GM12864 (cell line): ENCODE data around the gene PHF23.

Experiments
- DNase-seq: peaks from one replicate; pipeline ENCODE4 v3.0.0-alpha.2; 2011; ENCODE audit warnings: low read depth
- H3K4me3 ChIP-seq: 2 replicates; pipeline ENCODE4 v1.5.1; 2011; ENCODE audit warnings: mild to moderate bottlenecking, low read depth, low read length, control low read depth
- TF ChIP-seq, protein P1 (sequence below): IDR thresholded peaks from 2 replicates; pipeline ENCODE4 v1.5.1; 2011; ENCODE audit warnings: low read depth, mild to moderate bottlenecking, moderate library complexity, low read length, control low read depth, inconsistent platforms; ENCODE audit errors: missing control alignments

Gene PHF23

DNA sequence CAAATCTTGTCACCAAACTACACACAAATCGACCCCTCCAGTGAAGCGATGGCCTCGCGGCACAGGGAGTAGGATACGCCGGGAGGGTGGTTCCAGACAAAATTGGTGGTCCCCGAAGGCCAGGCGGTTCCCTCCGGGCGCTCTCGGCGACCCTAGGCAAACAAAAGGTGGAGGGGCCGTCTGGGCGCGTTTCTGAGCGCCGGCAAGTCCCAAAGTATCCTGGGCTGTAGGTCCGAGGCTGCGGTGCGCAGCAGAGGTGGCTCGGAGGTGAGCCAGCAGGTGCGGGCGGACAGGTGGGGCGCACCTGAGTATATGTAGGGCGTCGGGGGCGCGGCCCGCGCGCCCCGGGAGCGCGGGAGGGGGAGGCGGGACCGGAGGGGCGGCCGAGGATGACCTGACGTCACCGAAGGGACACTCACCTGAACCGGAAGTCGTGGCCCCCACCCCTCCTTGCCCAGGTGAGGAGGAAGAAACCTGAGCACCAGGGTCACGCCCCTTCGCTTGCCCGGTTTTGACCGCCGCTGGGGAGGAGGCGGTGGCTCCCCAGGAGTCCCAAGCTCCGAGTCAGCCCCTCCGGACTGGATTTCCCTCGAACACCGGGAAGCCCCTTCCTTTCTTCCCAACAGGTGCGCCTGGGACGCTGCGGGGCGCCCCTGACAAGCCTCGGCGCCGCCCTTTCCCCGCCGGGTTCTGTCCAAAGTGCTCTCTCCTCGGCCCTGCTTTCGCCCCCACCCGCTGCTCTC lies 23.1 kb upstream of the PHF23 start, which contains the start of gene CLDN7:
TSS of gene CLDN7 (minus strand) at position 287 of the 743 bp plus-strand sequence. CDS start 435 bp downstream, outside the sequence.
- DNase-seq = no peak
- H3K4me3 ChIP-seq = peak within 1 kb of the TSS; percentile 34
- TF ChIP-seq, protein P1, sequence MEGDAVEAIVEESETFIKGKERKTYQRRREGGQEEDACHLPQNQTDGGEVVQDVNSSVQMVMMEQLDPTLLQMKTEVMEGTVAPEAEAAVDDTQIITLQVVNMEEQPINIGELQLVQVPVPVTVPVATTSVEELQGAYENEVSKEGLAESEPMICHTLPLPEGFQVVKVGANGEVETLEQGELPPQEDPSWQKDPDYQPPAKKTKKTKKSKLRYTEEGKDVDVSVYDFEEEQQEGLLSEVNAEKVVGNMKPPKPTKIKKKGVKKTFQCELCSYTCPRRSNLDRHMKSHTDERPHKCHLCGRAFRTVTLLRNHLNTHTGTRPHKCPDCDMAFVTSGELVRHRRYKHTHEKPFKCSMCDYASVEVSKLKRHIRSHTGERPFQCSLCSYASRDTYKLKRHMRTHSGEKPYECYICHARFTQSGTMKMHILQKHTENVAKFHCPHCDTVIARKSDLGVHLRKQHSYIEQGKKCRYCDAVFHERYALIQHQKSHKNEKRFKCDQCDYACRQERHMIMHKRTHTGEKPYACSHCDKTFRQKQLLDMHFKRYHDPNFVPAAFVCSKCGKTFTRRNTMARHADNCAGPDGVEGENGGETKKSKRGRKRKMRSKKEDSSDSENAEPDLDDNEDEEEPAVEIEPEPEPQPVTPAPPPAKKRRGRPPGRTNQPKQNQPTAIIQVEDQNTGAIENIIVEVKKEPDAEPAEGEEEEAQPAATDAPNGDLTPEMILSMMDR = no peak

DNA sequence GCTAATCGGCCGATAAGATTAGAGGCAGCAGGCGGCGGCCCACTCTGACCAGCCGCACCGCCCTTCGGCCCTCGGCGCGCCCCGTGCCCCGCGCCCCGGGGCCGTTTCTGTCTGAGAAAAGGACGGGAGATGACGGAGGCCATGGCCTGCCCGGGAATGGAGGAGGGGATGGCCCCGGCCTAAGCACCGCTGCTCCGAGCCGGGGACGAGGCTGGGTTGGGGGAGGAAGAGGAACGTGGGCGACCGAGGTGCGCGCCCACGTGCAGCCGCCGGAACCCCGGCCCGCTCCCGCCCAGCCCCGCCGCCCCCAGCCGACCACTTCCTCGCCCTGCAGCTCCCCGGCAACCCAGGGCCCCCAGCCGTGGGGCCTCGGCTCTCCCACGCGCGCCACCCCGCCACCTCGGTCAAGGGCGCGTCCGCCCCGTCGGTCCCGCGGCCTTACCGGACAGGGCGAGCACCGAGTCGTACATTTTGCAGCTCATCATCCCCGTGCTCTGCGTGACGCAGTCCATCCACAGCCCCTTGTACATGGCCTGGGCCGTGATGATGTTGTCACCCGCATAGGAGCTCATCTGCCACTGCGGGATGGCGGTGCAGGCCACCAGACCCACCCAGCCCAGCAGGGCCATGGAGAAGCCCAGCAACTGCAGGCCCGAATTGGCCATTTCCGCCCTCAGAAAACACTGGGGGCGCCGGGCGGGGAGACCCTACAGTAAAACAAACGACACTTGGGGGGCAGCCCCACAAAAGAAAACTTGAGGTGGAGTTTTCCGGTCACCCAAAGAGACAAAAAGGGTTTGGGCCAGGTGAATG lies 22.3 kb upstream of the PHF23 start:
- TF ChIP-seq, protein P1 = no peak
- H3K4me3 ChIP-seq = peak overlapping the region; percentile 34
- DNase-seq = no peak

DNA sequence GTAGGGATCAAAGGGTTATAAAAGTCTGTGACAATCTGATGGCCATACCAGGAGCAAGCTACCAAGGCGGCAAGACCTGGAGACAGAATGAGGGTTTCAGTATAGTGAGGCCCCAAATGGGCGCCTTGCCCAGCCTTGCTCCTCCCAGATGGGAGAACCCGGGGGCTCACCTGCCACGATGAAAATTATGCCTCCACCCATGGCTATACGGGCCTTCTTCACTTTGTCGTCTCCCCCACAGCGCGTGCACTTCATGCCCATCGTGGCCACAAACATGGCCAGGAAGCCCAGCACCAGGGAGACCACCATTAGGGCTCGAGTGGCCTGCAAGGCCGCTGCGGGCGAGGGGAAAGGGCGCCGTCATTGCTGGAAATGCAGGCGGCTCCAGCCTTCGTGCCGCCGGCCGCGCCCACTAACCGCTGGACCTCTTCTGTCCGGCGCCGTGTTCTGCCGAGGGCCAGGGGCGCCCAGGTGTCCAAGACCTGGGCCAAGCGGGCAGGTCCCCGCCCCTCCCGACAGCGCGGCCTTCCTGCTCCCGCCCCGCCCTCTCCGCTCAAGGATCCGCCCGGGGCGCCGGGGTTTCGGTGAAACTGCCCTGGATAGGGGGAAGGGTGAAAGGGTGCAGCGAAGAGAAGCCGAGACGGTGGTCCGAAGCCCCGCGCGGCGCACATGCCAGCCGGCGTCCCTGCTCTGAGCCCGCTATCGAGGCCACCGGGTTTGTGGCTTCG lies 21.6 kb upstream of the PHF23 start:
- no peak for DNase-seq
- H3K4me3 ChIP-seq = peak overlapping the region; percentile 34
- TF ChIP-seq, protein P1 = no peak

DNA sequence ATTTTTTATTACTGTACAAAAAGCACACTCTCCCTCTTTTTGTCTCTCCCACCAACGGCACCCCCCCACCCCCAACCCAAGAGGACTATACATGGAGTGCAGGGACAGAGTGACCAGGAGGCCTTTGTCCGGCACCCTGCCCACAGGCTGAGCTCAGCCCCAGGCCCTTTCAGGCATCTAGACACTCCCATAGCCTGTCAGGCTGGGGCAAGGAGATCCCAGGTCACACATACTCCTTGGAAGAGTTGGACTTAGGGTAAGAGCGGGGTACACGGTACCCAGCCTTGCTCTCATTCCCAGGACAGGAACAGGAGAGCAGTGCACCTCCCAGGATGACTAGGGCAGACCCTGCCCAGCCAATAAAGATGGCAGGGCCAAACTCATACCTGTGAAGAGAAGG lies 20.9 kb upstream of the PHF23 start:
- TF ChIP-seq, protein P1 = no peak
- no peak overlapping the region for H3K4me3 ChIP-seq
- no peak for DNase-seq

DNA sequence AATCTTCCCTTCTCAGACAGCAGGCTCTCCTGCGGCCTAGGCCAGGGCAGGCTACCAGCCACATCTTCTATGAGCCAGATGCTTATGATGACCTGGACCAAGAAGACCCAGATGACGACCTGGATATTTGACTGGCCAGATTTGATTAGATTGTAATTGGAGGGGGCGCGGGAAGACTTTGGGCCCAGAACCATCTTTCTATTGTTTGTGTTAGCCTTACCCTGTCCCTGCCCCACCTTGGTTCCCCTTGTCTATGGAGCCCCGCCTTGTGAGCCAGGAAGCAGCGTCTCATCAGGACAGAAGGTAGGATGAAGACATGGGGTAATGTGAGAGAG lies 20.3 kb upstream of the PHF23 start:
- no peak overlapping the region for H3K4me3 ChIP-seq
- TF ChIP-seq, protein P1 = no peak

DNA sequence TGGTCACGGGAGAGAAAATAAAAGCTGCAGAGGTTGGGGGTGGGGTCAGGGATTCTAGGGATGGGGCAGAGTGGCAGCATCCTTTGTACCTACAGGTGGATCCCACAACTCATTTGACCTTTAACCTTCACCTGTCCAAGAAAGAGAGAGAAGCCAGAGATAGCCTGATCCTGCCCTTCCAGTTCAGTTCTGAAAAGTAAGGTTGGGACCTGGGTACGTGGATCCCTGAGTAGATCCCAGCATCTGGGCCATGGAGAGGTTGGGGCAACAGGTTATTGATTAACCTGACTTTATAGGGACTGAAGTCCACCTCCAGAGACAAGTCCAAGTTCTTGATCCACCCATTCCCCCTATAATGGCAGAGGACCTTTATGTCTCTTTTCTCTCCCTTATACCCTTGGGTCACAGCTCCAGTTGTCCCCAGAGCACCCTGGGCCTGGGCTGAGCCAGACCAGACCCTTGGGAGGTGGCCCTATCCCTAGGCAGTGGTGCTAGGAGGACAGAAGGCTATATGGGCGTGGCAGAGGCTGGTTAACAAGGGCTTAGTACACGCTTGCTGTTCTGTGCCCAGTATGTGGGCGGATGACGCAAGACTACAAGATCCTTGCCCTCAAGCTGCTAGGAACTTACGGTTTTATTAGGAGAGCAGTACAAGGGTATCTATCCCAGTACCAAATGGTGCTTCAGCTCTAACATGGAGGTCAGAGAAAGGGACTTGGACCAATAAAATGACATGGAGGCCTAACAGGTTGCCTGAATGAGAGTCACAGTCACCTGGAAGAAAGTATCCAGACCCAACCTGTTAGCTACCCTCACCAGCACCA lies 19.7 kb upstream of the PHF23 start:
- TF ChIP-seq, protein P1 = no peak
- H3K4me3 ChIP-seq = no peak overlapping the region
- DNase-seq = no peak

More for the DNA sequence above, 20.3 kb upstream of the PHF23 start:
- no peak for DNase-seq
